GM23338 (cell line): ENCODE data around the gene HAGH. TPM values are rescaled to one million over a fixed set of nuclear protein-coding genes. Genes with fewer than 3 reads are reported as not detected.

Experiments
- ATAC-seq: fragments of 200-7000 bp; cut with Tn5 transposase; 3 replicates; pipeline ENCODE4 v1.9.1; 2020
- DNase-seq: peaks from one replicate; pipeline ENCODE4 v3.0.0-alpha.2; 2015; ENCODE audit warnings: low spot score
- H2AFZ ChIP-seq: fragments of 200-600 bp; sonication (generic); 2 replicates; pipeline ENCODE4 v1.8.0; 2016; ENCODE audit warnings: antibody characterized with exemption, mild to moderate bottlenecking, moderate library complexity
- H3F3A ChIP-seq: fragments of 200-600 bp; sonication (generic); replicated peaks from 2 replicates; pipeline ENCODE4 v1.8.0; 2017; ENCODE audit warnings: antibody characterized with exemption, mixed run types, low read depth
- H3K27ac ChIP-seq: fragments of 200-600 bp; sonication (generic); 2 replicates; pipeline ENCODE4 v1.6.1; 2016; ENCODE audit warnings: low read depth
- H3K27me3 ChIP-seq: fragments of 200-600 bp; sonication (generic); 2 replicates; pipeline ENCODE4 v1.8.0; 2016; ENCODE audit warnings: mild to moderate bottlenecking, mixed run types, moderate library complexity; ENCODE audit not compliant: insufficient read depth
- H3K36me3 ChIP-seq: fragments of 200-600 bp; sonication (generic); 2 replicates; pipeline ENCODE4 v1.8.0; 2016; ENCODE audit warnings: mild to moderate bottlenecking; ENCODE audit not compliant: insufficient read depth
- H3K4me1 ChIP-seq: fragments of 200-600 bp; sonication (generic); 2 replicates; pipeline ENCODE4 v1.8.0; 2016; ENCODE audit warnings: mild to moderate bottlenecking, moderate library complexity; ENCODE audit not compliant: insufficient read depth
- H3K4me2 ChIP-seq: fragments of 200-600 bp; sonication (generic); 2 replicates; pipeline ENCODE4 v1.7.1; 2017; ENCODE audit warnings: mixed run types
- H3K4me3 ChIP-seq: fragments of 200-600 bp; sonication (generic); 2 replicates; pipeline ENCODE4 v1.6.1; 2016; ENCODE audit warnings: mixed run types
- H3K79me2 ChIP-seq: fragments of 200-600 bp; sonication (generic); replicated peaks from 2 replicates; pipeline ENCODE4 v1.8.0; 2017; ENCODE audit warnings: mild to moderate bottlenecking; ENCODE audit not compliant: insufficient read depth
- H3K9me2 ChIP-seq: fragments of 200-600 bp; sonication (generic); 2 replicates; pipeline ENCODE4 v1.8.0; 2017; ENCODE audit not compliant: insufficient read depth
- H4K20me1 ChIP-seq: fragments of 200-600 bp; sonication (generic); replicated peaks from 2 replicates; pipeline ENCODE4 v1.8.0; 2017; ENCODE audit warnings: mild to moderate bottlenecking; ENCODE audit not compliant: insufficient read depth
- H3K27ac Mint-ChIP-seq: 2 replicates; pipeline ENCODE4 v1.8.0; 2020; ENCODE audit warnings: inconsistent platforms, mild to moderate bottlenecking, moderate library complexity, mixed read lengths
- H3K27me3 Mint-ChIP-seq: 3 replicates; pipeline ENCODE4 v1.8.0; 2022; ENCODE audit warnings: low read depth, mild to moderate bottlenecking, moderate library complexity, mixed read lengths, inconsistent platforms; ENCODE audit not compliant: insufficient read depth, poor library complexity
- H3K36me3 Mint-ChIP-seq: 3 replicates; pipeline ENCODE4 v1.8.0; 2021; ENCODE audit warnings: low read depth, mild to moderate bottlenecking, inconsistent platforms, moderate library complexity, mixed read lengths
- H3K4me1 Mint-ChIP-seq: 3 replicates; pipeline ENCODE4 v1.8.0; 2020; ENCODE audit warnings: mild to moderate bottlenecking, inconsistent platforms, mixed read lengths
- H3K4me3 Mint-ChIP-seq: 3 replicates; pipeline ENCODE4 v1.8.0; 2021; ENCODE audit warnings: moderate library complexity, mild to moderate bottlenecking, inconsistent platforms, mixed read lengths
- H3K9me3 Mint-ChIP-seq: 3 replicates; pipeline ENCODE4 v1.8.0; 2020; ENCODE audit warnings: moderate library complexity, mild to moderate bottlenecking, inconsistent platforms, mixed read lengths
- EZH2 ChIP-seq: fragments of 200-600 bp; sonication (generic); IDR thresholded peaks from one replicate; pipeline ENCODE4 v1.8.0; 2017; ENCODE audit warnings: antibody characterized with exemption, mild to moderate bottlenecking, low read depth; ENCODE audit not compliant: unreplicated experiment
- EZH2phosphoT487 ChIP-seq: fragments of 200-600 bp; sonication (generic); IDR thresholded peaks from one replicate; pipeline ENCODE4 v1.8.1; 2018; ENCODE audit warnings: antibody characterized with exemption; ENCODE audit not compliant: unreplicated experiment
- NANOG ChIP-seq: IDR thresholded peaks from 2 replicates; pipeline ENCODE4 v1.6.1; 2016; ENCODE audit warnings: antibody characterized with exemption, borderline replicate concordance
- ZNF462 ChIP-seq: fragments of 250-450 bp; sonication (Bioruptor Pico); IDR thresholded peaks from 2 replicates; pipeline ENCODE4 v1.5.0; 2020; ENCODE audit warnings: mild to moderate bottlenecking, moderate library complexity
- polyA plus RNA-seq: library from polyadenylated mRNA; unstranded; fragments of >200 nt; fragmentation: Nextera tagmentation; extraction: Ambion mirVana; gene quantifications from 2 replicates; pipeline ENCODE4 v1.2.1, GENCODE V29; 2016
- total RNA-seq: library from RNA; depleted of rRNA; stranded (reverse); fragments of >200 nt; shearing (Covaris generic); gene quantifications from 2 replicates; pipeline ENCODE4 v1.2.3, GENCODE V29; 2014
- TF ChIP-seq, protein P1 (sequence below), 2 experiments: fragments of 200-600 bp in 1 of 2; sonication (generic) in 1 of 2; conservative IDR thresholded peaks; 2 replicates each; pipeline versions ENCODE4 v1.5.1 to v1.6.1; 2016 to 2017; ENCODE audit warnings: antibody characterized with exemption in 2 of 2, low read depth in 2 of 2, mild to moderate bottlenecking in 2 of 2, moderate library complexity in 1 of 2

The HAGH gene
- total and polyA plus RNA-seq, 2 experiments from 2014 or later: 24.7 to 28.9 TPM

GRCh38 chr16:1825381-1825863 is 1.2 kb downstream of the HAGH start (continued):
- TF ChIP-seq ZNF462 (CRISPR knock-in tag): no peak
- no peak for TF ChIP-seq NANOG
- no peak for TF ChIP-seq EZH2

GRCh38 chr16:1823821-1824220 is 2.8 kb downstream of the HAGH start:
- Histone ChIP-seq H2AFZ (no peak overlapping the region), H3K27me3 (no peaks in the 10 kb centered on the region), H3K4me3 (no peak overlapping the region), H3F3A (0 out of 2 replicates have a peak, but pooled peaks cover 6% of the 10 kb centered on the region), H3K4me1 (peaks cover 12% of the 10 kb centered on the region), H3K27ac (no peak overlapping the region), H3K79me2 (peaks cover 22% of the 10 kb centered on the region), H3K36me3 (no peaks in the 10 kb centered on the region), H4K20me1 (no peaks in the 10 kb centered on the region; the same call in 1 of the 2 replicates), H3K9me2 (no peaks in the 10 kb centered on the region), H3K4me2 (no peak overlapping the region)
- Mint-ChIP-seq H3K36me3 (peaks cover 2% of the 10 kb centered on the region; the same call in 1 of the 3 replicates), H3K4me1 (peaks cover 4% of the 10 kb centered on the region), H3K9me3 (peaks cover 3% of the 10 kb centered on the region; the same call in 1 of the 3 replicates), H3K27ac (no peak overlapping the region), H3K27me3 (peaks cover 17% of the 10 kb centered on the region), H3K4me3 (0 out of 3 replicates have a peak overlapping the region, but pooled peaks have one; percentile 36)
- peak; percentile 44 for ATAC-seq
- DNase-seq: peak; percentile 71
- TF ChIP-seq EZH2phosphoT487: no peak
- TF ChIP-seq, protein P1, sequence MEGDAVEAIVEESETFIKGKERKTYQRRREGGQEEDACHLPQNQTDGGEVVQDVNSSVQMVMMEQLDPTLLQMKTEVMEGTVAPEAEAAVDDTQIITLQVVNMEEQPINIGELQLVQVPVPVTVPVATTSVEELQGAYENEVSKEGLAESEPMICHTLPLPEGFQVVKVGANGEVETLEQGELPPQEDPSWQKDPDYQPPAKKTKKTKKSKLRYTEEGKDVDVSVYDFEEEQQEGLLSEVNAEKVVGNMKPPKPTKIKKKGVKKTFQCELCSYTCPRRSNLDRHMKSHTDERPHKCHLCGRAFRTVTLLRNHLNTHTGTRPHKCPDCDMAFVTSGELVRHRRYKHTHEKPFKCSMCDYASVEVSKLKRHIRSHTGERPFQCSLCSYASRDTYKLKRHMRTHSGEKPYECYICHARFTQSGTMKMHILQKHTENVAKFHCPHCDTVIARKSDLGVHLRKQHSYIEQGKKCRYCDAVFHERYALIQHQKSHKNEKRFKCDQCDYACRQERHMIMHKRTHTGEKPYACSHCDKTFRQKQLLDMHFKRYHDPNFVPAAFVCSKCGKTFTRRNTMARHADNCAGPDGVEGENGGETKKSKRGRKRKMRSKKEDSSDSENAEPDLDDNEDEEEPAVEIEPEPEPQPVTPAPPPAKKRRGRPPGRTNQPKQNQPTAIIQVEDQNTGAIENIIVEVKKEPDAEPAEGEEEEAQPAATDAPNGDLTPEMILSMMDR (conservative IDR thresholded peaks at IDR 0.05; ENCODE audit: low read depth in 2 of 2): peak; percentile 28 to 68; a peak in 2 of 4 replicates
